GM12891 (cell line): Measurements from ENCODE around the gene LRCH1.
A peak's percentile ranks its signal among the peaks of the same experiment; 100 is the strongest.

Experiments used
- DNase-seq: peaks from one replicate; pipeline ENCODE4 v3.0.0; 2011; ENCODE audit warnings: low spot score; ENCODE audit not compliant: insufficient read length
- FAIRE-seq: peaks from 2 replicates; lab custom pipeline; 2011; peaks lifted over from hg19 to GRCh38; lab: Jason Lieb, UNC
- PAX5 ChIP-seq: IDR thresholded peaks from 2 replicates; pipeline ENCODE4 v1.6.1; 2011; ENCODE audit warnings: low read length, moderate library complexity, mild to moderate bottlenecking; ENCODE audit not compliant: insufficient read depth, severe bottlenecking
- POLR2A ChIP-seq: IDR thresholded peaks from 2 replicates; pipeline ENCODE4 v1.6.1; 2011; ENCODE audit warnings: low read depth, low read length, control low read depth
- POLR2AphosphoS5 ChIP-seq: IDR thresholded peaks from 2 replicates; pipeline ENCODE4 v1.6.1; 2011; ENCODE audit warnings: low read depth, low read length, control low read depth
- POU2F2 ChIP-seq: IDR thresholded peaks from 2 replicates; pipeline ENCODE4 v1.6.1; 2011; ENCODE audit warnings: low read depth, mild to moderate bottlenecking, control low read depth, low read length, moderate library complexity
- SPI1 ChIP-seq: IDR thresholded peaks from 2 replicates; pipeline ENCODE4 v1.6.1; 2011; ENCODE audit warnings: low read depth, low read length, control low read depth
- TAF1 ChIP-seq: IDR thresholded peaks from 2 replicates; pipeline ENCODE4 v1.6.1; 2011; ENCODE audit warnings: low read depth, low read length, control low read depth

Gene LRCH1

DNA sequence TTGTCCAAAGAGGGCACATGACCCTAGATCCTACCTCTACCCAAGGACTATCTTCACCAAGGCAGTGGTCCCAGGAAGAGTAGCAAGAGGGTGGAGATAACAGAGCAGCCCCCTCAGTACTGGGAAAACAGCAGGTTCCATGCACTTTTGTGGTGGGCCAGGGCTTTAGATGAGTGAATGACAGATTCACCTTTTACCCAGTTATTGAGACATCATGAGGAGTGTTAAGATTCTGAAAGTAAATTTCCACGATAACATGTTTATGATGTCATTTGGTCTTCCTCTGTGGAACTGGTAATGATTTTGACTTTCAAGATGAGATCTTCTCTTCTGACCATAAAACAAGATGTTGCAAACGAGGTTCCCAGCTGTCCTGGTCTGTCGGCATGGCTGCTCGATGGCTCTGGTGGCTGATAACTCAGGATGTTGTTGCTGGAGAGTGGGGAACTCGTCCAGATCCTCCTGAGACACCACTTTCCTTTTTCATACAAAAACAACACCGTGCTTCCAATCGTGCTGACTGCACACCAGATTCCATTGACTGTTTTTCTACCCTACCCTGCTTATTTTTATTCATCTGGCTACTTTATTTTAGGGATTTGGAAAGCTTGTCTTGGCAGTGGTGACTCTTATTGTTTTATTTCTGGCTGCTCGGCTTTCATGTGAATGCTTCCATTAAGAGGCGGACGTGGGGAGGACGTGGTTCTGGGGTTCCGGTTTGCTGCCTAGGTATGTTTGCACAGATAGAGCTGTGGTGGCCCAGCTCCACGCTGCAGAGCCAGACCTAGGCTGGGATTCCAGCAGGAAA lies 88.5 kb downstream of the LRCH1 start:
- no peak for DNase-seq

DNA sequence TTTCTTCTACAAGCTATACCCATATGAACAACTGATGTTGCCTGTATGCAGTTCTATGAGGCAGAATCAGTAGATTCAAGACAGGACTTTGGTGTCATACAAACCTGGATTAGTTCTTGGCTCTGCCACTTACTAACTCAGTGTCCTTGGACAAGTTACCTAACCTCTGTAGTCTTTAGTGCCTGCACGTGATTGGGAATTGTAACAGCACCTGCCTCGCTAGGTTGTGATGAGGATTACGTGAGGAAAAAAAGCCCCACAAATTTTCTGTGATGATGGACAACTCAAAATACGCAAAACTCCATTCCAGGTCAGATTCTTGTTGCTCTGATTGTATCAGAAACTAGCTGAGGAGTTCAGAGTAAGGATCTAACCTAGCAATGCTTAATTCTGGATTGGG lies 89.3 kb downstream of the LRCH1 start:
- TF ChIP-seq PAX5 (no peak), POU2F2 (no peak), TAF1 (no peak), SPI1 (no peak), POLR2A (no peak), POLR2AphosphoS5 (no peak)
- DNase-seq (no peak), FAIRE-seq (peak; percentile 5)

More for the DNA sequence above, 88.5 kb downstream of the LRCH1 start:
- FAIRE-seq = peak; percentile 40
- no peak for TF ChIP-seq SPI1
- TF ChIP-seq POU2F2 = no peak
- TF ChIP-seq TAF1 = no peak
- no peak for TF ChIP-seq PAX5
- TF ChIP-seq POLR2AphosphoS5 = no peak
- TF ChIP-seq POLR2A = no peak

DNA sequence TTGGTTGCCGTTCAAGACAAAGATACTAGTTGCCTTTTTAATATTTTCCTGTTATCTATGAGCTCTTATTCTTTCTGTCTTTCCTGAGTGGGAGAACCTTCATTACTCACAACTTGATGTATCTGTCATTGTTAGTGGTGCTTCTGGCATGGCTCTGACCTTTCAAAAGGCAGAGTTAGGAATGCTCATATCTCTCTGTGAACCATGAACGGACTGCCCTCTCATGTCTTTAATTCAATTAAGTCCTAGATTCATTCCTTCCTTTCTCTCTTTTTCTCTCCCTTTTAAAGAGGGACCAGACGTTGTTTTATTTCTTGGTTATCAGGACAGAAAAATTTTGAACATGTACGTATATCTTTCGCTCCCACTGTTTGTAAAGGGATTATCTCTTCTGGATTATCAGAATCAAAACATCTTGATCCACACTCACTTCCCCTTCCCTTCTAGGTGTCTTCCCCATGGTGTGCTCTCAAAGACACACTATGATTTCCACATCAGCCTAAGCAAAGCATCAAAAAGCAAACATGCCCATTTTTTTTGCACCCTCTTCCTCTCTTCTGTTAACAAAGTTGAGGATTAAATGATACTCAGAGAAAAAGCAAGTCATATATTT lies 90.3 kb downstream of the LRCH1 start:
- TF ChIP-seq TAF1 = no peak
- peak; percentile 38 for TF ChIP-seq SPI1
- DNase-seq (no peak), FAIRE-seq (peak; percentile 47)

DNA sequence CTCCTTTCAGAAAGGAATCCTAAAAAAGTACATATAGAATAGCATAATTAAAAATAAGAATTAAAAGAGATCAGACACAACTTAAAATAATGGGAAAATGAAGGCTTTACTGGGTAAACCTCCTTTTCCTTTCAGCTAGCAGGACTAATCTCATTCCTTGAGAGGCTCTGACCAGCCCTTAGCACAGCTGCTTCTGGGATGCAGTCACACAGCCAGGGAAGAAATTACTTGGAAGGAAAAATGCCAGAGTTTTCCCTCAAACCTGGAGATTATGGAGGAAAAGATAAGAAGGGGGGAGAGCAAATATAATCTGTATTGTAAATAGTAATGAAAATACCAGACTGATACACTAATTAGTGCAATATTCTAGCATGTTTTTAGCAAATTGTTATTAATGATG lies 91.8 kb downstream of the LRCH1 start:
- no peak for FAIRE-seq
- TF ChIP-seq TAF1 (no peak), PAX5 (no peak), POLR2AphosphoS5 (no peak), POU2F2 (no peak), POLR2A (no peak), SPI1 (no peak)
- DNase-seq = no peak

DNA sequence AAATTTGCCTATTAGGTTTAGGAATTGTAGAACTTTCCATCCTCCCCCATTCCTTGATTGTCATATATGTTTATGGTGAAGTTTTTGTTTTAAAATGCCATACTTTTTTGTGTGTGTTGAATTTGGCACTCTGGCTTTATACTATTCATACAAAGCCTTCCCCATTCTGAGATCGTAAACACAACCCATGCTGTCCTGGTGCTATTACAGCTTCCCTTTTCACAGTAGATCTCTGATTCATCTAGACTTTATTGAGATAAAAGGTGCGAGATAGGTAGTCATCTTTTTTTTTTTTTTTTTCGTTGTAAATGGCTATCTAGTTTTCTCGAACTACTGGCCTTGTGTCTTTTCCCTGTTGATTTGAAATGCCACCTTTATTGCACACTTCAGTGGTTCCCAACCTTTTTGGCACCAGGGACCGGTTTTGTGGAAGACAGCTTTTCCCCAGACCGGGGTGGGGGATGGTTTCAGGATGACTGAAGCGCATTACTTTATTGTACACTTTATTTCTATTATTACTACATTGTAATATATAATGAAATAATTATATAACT lies 94.6 kb downstream of the LRCH1 start:
- peak; percentile 40 for FAIRE-seq
- TF ChIP-seq POU2F2 = no peak
- TF ChIP-seq SPI1 = no peak
- TF ChIP-seq TAF1 = no peak
- no peak for TF ChIP-seq POLR2A
- no peak for TF ChIP-seq PAX5
- TF ChIP-seq POLR2AphosphoS5 = no peak
- no peak for DNase-seq

DNA sequence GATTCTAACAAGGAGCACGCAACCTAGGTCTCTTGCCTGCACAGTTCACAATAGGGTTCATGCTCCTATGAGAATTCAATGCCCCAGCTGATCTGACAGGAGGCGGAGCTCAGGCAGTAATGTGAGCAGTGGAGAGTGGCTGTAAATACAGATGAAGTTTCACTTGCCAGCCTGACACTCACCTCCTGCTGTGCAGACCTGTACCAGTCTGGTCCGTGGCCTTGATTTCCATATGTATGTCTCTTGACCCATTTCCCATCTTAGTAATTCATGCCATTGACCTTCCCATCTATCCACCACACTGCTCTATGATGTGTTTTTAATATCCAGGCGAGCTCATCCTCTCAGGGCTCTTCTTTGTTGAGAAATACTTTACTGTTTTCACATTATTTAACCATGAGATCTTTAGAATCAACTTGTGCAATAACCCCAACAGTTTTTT lies 95.2 kb downstream of the LRCH1 start:
- DNase-seq = no peak
- peak; percentile 97 for FAIRE-seq
- TF ChIP-seq POLR2AphosphoS5 (no peak), SPI1 (no peak), PAX5 (no peak), POLR2A (no peak)

DNA sequence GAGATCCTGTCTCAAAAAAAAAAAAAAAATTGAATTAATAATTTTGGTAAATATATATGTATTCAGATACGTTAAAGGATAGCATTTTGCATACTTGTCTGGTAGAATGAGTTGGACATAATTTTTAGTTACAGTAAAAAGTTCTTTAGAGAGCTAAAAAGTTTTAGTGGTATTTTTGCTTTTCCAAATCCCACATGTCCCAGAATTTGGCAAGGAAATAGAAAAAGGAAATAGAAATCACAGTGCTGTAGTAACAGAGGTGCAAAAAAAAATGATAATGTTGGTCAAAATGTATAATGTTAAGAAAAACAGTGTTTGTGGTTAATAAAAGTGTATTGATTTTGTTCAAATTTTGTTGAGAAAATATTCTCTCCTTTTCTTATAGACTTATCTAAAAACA lies 96.8 kb downstream of the LRCH1 start:
- FAIRE-seq (no peak), DNase-seq (no peak)
- no peak for TF ChIP-seq TAF1
- no peak for TF ChIP-seq PAX5
- TF ChIP-seq SPI1 = no peak
- TF ChIP-seq POLR2AphosphoS5 = no peak
- no peak for TF ChIP-seq POLR2A
- no peak for TF ChIP-seq POU2F2

DNA sequence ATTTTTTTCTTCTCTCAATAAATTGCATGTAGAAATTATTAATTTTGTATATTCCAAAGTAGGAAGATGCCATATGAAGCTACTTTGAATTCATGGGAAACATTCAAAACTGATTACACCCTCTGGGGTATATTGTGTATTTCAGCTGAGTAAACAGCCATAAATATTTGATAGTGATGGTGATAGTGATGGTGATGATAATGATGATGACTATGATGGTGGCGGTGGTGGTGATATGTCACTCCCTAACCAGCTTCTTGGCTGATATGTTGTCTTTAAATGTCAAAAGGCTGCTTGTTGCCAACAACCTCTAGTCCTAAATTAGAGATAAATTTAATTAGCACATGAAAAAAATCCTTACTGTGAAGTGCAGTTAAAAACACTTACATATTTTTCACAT lies 102.0 kb downstream of the LRCH1 start:
- FAIRE-seq (no peak), DNase-seq (no peak)
- TF ChIP-seq SPI1 (no peak), POLR2AphosphoS5 (no peak), PAX5 (no peak), POLR2A (no peak), POU2F2 (no peak), TAF1 (no peak)

DNA sequence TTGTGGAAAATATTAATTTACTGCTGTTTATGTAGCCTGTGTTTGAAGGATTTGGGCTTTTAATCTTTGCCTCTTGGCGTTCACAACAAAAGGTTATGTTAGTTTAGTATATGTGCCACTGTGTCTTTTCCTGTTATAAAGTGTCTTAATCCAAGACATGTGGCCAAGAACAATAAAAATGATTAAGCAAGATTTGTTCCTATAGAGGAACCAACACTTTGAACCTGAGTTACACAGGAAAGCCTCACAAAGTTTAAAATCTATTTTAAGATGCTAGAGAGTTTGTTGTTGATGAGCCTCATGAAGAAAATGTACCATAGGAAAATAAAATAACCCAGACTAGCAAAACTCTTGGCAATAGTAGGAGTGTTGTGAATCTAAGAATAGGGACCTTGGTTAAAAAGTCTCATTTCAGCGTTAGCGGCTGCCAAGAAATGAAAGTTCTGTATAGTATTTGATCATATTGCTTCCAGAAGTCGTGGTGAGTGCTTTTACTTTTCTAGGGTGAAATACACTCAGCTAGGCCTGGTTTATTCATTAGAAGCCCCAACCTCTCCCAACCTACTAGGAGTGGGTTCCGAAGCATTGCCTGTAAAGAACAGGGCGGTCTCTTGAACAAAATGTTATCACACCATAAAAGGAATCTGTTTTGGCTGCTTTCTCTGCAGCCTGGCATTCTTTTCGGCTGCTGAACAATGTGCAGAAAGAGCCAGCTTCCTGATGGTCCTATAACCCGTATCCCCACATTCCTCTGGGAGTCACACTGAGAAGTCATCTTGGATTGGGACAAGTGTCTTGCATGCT lies 102.6 kb downstream of the LRCH1 start:
- DNase-seq (no peak), FAIRE-seq (peak; percentile 62)
- TF ChIP-seq POU2F2 (no peak), PAX5 (no peak), POLR2A (no peak), SPI1 (no peak)
